ACC112 (cell line): ENCODE results near the gene CAMKMT.

ENCODE experiments used
- H2AFZ ChIP-seq: fragments of 200-600 bp; sonication (generic); one replicate; pipeline ENCODE4 v1.6.0; 2017; ENCODE audit warnings: antibody characterized with exemption, low read length; ENCODE audit not compliant: unreplicated experiment
- H3K27ac ChIP-seq: fragments of 200-600 bp; sonication (generic); 2 replicates; pipeline ENCODE4 v1.5.1; 2014; ENCODE audit warnings: low read depth, mild to moderate bottlenecking, antibody characterized with exemption, low read length, moderate library complexity
- H3K27me3 ChIP-seq: fragments of 200-600 bp; sonication (generic); 2 replicates; pipeline ENCODE4 v1.6.1; 2014; ENCODE audit warnings: mild to moderate bottlenecking, antibody characterized with exemption, low read length, moderate library complexity, mixed read lengths; ENCODE audit not compliant: insufficient read depth
- H3K36me3 ChIP-seq: fragments of 200-600 bp; sonication (generic); 2 replicates; pipeline ENCODE4 v1.6.1; 2016; ENCODE audit warnings: mild to moderate bottlenecking, antibody characterized with exemption, low read length, moderate library complexity, mixed read lengths; ENCODE audit not compliant: insufficient read depth
- H3K4me1 ChIP-seq: fragments of 200-600 bp; sonication (generic); one replicate; pipeline ENCODE4 v1.6.1; 2016; ENCODE audit warnings: low read length, mixed read lengths; ENCODE audit not compliant: insufficient read depth, unreplicated experiment, control insufficient read depth
- H3K4me3 ChIP-seq: fragments of 200-600 bp; sonication (generic); 2 replicates; pipeline ENCODE4 v1.5.1; 2014; ENCODE audit warnings: mild to moderate bottlenecking, low read depth, low read length
- H3K79me2 ChIP-seq: fragments of 200-600 bp; sonication (generic); one replicate; pipeline ENCODE4 v1.6.0; 2016; ENCODE audit warnings: low read length; ENCODE audit not compliant: control insufficient read depth, unreplicated experiment, insufficient read depth

Gene CAMKMT

GRCh38 chr2:44639399-44639798, 277.7 kb downstream of the CAMKMT start:
- Histone ChIP-seq H3K27ac (no peak overlapping the region), H3K27me3 (no peaks in the 10 kb centered on the region), H3K4me1 (no peaks in the 10 kb centered on the region), H3K36me3 (no peaks in the 10 kb centered on the region), H3K4me3 (no peak overlapping the region), H2AFZ (no peak overlapping the region), H3K79me2 (no peaks in the 10 kb centered on the region)

- Histone ChIP-seq H3K4me3 (no peak overlapping the region), H3K79me2 (no peaks in the 10 kb centered on the region), H3K27me3 (no peaks in the 10 kb centered on the region), H2AFZ (no peak overlapping the region), H3K27ac (no peak overlapping the region), H3K4me1 (no peaks in the 10 kb centered on the region), H3K36me3 (no peaks in the 10 kb centered on the region)
These were observed 280.5 kb downstream of the CAMKMT start for GRCh38 chr2:44642123-44642857.

- no peaks in the 10 kb centered on the region for H3K79me2 ChIP-seq
- H3K4me1 ChIP-seq: no peaks in the 10 kb centered on the region
- H3K27ac ChIP-seq: no peak overlapping the region
- no peak overlapping the region for H2AFZ ChIP-seq
- no peak overlapping the region for H3K4me3 ChIP-seq
- no peaks in the 10 kb centered on the region for H3K36me3 ChIP-seq
- no peaks in the 10 kb centered on the region for H3K27me3 ChIP-seq
These were observed 284.2 kb downstream of the CAMKMT start for GRCh38 chr2:44645937-44646336.

DNA sequence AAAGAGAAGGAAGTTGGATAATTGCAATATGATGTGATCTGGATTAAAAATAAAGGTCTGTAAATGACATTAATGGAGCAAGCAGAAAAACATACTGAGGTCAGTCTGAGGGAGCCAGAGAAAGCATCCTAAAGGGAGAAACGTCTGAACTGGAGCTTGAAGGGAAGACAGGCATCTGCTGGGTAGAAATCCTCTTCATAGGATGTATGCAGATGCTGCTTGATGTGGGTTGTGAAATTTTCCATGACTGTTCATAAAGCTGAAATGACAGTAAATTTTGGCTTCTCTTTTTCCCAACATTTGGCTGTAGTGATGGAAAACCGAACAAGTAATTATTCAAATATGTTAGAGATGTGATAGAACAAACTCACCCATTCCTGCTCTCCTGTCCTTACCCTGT, 287.6 kb downstream of the CAMKMT start:
- H3K4me1 ChIP-seq: no peaks in the 10 kb centered on the region
- no peaks in the 10 kb centered on the region for H3K27me3 ChIP-seq
- H3K4me3 ChIP-seq: no peak overlapping the region
- no peaks in the 10 kb centered on the region for H3K79me2 ChIP-seq
- H3K27ac ChIP-seq: no peak overlapping the region
- H2AFZ ChIP-seq: no peak overlapping the region
- no peaks in the 10 kb centered on the region for H3K36me3 ChIP-seq

- no peaks in the 10 kb centered on the region for H3K36me3 ChIP-seq
- H3K79me2 ChIP-seq: no peaks in the 10 kb centered on the region
- H2AFZ ChIP-seq: no peak overlapping the region
- no peaks in the 10 kb centered on the region for H3K27me3 ChIP-seq
- H3K4me3 ChIP-seq: no peak overlapping the region
- H3K27ac ChIP-seq: no peak overlapping the region
- H3K4me1 ChIP-seq: no peaks in the 10 kb centered on the region
These were observed 289.0 kb downstream of the CAMKMT start for GRCh38 chr2:44650796-44651195.

- Histone ChIP-seq H3K79me2 (no peaks in the 10 kb centered on the region), H3K27me3 (no peaks in the 10 kb centered on the region), H3K27ac (no peak overlapping the region), H3K4me1 (no peaks in the 10 kb centered on the region), H2AFZ (no peak overlapping the region), H3K36me3 (no peaks in the 10 kb centered on the region), H3K4me3 (no peak overlapping the region)
These were observed 290.2 kb downstream of the CAMKMT start for GRCh38 chr2:44651974-44652373.

DNA sequence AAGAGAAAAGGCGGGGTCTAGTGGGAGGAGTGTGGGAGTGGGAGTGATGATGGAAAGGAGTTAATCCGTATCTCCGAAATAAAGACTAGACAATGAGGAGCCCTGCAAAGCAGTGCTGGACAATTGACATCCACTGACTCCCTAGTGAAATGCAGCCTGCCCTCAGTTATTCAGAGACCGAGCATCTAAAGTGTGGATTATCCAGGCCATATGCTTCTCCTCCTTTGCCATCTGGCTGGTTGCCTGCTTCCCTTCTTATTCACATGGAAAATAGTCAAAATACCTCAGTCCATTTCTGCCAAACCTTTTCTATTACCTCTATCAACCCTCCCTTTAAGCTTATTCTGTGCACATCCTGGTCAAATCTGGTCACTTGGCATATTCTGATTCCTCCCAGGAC, 291.0 kb downstream of the CAMKMT start:
- no peaks in the 10 kb centered on the region for H3K4me1 ChIP-seq
- no peak overlapping the region for H2AFZ ChIP-seq
- H3K4me3 ChIP-seq: no peak overlapping the region
- H3K27me3 ChIP-seq: no peaks in the 10 kb centered on the region
- no peaks in the 10 kb centered on the region for H3K36me3 ChIP-seq
- no peak overlapping the region for H3K27ac ChIP-seq
- no peaks in the 10 kb centered on the region for H3K79me2 ChIP-seq

DNA sequence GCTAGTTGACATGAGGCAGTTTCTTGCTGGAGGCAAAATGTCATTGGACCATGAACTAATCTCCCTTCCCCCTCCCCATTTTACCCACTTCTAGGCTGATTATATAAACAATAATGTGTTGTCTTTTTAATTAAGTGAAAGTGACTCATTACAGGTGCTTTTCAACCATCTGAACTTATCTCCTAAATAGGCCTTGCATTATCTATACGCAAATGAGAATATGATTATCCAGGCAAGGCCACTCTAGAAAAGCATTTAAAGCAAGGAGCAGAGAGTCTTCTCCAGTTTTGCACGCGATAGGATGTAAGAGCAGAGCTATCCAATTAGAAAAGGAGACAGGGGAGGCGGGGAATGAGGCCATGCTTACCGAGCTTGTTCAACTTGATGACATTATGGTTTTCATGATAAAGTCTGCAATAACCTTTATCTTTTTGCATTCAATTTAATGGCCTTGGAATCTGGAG, 293.7 kb downstream of the CAMKMT start:
- H3K36me3 ChIP-seq: no peaks in the 10 kb centered on the region
- H3K27me3 ChIP-seq: no peaks in the 10 kb centered on the region
- H3K27ac ChIP-seq: no peak overlapping the region
- H2AFZ ChIP-seq: no peak overlapping the region
- H3K4me3 ChIP-seq: no peak overlapping the region
- no peaks in the 10 kb centered on the region for H3K79me2 ChIP-seq
- no peaks in the 10 kb centered on the region for H3K4me1 ChIP-seq

DNA sequence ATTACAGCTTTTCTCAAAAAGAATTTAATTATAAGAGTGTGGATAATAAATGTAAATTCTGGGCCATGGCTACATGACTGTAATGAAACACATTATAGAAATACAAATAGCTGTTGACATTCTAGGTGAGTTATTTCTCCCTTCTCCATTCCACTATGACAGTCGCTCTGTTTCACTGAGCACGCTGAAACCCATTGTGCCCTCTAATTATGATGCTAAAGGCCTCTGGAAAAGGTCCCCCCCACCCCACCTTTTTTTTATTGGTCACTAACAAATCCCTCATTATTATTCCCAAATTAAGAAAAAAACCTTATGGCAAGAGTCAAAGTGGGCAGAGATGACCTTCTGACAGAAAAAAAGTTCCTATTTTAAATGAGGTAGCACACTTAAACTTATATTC, 294.7 kb downstream of the CAMKMT start:
- H3K79me2 ChIP-seq: no peaks in the 10 kb centered on the region

DNA sequence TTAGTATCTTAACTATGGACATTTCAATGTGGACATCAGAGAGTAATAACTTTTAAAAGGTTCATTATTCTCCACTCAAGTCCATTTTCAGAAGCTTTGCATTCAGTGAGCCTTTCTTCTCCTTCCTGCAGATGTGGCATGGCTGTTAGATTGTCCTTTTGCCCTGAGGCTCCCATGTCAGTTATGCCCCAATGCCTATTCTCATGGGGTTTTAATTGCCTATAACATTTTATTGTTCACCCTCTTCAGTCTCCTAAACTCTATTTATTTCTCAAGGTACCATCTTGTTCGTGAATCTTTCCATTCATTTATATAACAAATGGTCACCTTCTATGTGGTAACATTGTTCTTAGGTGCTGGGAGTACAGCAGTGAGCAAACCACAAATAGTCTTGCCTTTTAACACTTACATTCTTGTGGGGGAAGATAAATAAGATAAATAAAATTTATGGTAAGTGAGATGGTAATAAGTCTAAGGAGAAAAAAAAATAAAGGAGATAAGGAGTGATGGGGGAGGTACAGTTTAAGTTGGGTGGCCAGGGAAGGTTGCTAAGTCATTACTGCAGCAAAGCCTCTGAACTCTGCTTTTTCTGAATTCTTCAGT, 301.8 kb downstream of the CAMKMT start:
- H3K36me3 ChIP-seq: no peaks in the 10 kb centered on the region
- H3K27me3 ChIP-seq: no peaks in the 10 kb centered on the region
- no peak overlapping the region for H2AFZ ChIP-seq
- no peak overlapping the region for H3K27ac ChIP-seq
- H3K79me2 ChIP-seq: no peaks in the 10 kb centered on the region
- no peaks in the 10 kb centered on the region for H3K4me1 ChIP-seq
- H3K4me3 ChIP-seq: no peak overlapping the region

More for the DNA sequence above, 294.7 kb downstream of the CAMKMT start:
- Histone ChIP-seq H3K27me3 (no peaks in the 10 kb centered on the region), H3K36me3 (no peaks in the 10 kb centered on the region), H2AFZ (no peak overlapping the region), H3K27ac (no peak overlapping the region), H3K4me3 (no peak overlapping the region), H3K4me1 (no peaks in the 10 kb centered on the region)

DNA sequence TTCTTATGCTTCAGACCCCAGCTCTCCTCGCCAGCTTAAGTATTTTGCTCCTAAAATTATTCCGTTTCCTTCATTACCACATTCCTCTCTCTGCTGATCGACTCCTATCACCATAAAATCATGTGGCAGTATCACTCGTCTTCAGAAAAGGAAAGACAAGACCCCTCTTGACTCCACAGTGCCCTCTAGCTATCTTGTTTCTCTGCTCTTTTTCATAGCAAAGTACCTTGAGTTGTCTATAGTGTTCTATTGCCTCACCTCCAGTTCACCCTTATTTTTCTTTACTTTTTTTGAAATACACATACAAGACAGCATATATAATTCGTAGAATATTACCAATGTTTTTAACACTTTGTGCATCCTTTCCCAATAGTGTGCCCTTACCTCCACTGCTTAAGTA, 306.6 kb downstream of the CAMKMT start:
- Histone ChIP-seq H3K4me3 (no peak overlapping the region), H3K4me1 (no peaks in the 10 kb centered on the region), H2AFZ (no peak overlapping the region), H3K36me3 (no peaks in the 10 kb centered on the region), H3K27ac (no peak overlapping the region), H3K79me2 (no peaks in the 10 kb centered on the region), H3K27me3 (peaks cover under 1% of the 10 kb centered on the region; the same call in 1 of the 2 replicates)
